GM18861 (cell line): ENCODE data around the gene LYPD3.
"Not testable (repeated sequence)": the region's sequence is repeated elsewhere in the genome, so short reads cannot be mapped to it uniquely, and the experiment has no call there.

Experiments
- ATAC-seq: cut with Tn5 transposase; IDR thresholded peaks from one replicate; pipeline ENCODE4 v1.9.1; 2021; ENCODE audit not compliant: unreplicated experiment

LYPD3 gene

GRCh38 chr19:43462785-43463380, 2.5 kb downstream of the LYPD3 start:
- ATAC-seq: no peak

DNA sequence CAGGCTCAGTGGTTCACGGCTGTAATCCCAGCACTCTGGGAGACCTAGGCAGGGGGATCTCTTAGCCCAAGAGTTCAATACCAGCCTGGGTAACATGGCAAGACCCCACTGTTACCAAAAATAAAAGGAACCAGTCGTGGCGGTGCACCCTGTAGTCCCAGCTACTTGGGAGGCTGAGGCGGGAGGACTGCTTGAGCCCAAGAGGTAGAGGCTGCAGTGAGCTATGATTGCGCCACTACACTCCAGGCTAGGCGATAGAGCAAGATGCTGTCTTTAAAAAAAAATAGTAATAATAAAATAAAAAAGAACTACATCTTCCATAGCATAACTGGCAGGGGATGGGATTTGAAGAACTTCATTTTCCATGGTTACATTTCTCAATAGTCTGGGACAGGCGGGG, 3.0 kb downstream of the LYPD3 start:
- ATAC-seq: no peak

GRCh38 chr19:43461303-43461702, 4.1 kb downstream of the LYPD3 start:
- ATAC-seq: no peak

DNA sequence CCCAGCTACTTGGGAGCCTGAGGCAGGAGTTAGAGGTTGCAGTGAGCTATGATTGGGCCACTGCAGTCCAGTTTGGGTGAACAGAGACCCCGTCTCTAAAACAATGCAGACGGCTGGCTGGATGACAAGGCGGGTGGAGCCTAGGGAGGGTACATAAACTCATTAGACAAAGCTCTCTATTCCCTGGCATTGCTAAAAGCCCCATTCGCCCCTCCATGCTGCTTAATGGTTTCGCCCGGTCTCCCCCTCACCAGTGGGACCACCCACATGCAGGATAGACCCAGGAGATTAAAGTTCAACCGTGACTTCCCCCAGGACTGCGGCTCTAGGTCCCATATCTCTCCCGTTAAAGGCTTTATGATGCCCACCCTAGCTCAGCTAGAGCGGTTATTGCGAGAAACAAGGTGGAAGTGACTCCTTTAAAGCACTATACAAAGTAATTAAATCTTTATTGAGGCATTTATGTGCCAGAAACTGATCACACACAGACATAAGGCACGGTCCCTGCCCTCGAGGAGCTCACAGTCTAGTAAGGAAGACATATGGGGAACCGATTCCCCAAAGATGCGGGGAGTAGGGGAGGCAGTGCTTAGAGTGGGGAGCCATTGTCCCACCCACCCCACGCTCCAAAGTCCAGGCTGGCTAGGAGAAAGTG, 4.9 kb downstream of the LYPD3 start:
- no peak for ATAC-seq

DNA sequence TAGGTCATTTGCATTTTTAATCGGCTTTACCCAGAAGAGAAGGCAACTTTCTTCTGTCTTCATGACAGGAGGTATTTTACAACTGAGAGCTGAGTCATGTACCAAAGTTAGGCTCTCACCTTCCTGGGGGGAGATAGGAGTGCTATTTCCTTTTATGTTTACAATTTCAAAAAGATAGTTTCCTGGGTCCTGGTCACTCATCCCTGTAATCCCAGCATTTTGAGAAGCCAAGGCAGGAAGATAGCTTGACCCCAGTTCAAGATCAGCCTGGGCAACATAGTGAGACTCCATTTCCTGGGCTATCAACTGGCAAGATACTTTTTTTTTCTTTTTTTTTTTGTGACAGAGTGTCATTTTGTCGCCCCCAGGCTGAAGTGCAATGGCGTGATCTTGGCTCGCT, 7.6 kb downstream of the LYPD3 start:
- ATAC-seq: no peak

GRCh38 chr19:43455321-43456113, 9.9 kb downstream of the LYPD3 start:
- ATAC-seq: no peak

DNA sequence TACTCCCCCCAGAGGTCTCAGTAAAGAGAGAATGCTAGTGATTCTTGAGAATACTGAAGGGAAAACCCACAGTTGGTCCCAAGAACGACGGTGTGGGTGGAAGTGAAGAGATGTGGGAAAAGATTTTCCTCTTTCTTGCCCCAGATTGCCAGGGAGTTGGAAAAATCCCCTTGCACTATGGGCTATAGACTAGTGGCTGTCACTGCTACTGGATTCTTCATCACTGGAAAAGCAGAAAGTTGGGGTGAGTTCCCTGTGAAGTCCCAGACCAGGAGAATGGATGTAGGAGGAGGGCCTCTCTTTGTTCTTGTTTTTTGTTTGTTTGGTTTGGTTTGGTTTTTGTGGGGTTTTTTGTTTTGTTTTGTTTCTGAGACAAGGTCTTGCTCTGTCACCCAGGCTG, 11.4 kb downstream of the LYPD3 start:
- ATAC-seq: no peak

- no peak for ATAC-seq
Measured at GRCh38 chr19:43452582-43452981, 12.8 kb downstream of the LYPD3 start.

DNA sequence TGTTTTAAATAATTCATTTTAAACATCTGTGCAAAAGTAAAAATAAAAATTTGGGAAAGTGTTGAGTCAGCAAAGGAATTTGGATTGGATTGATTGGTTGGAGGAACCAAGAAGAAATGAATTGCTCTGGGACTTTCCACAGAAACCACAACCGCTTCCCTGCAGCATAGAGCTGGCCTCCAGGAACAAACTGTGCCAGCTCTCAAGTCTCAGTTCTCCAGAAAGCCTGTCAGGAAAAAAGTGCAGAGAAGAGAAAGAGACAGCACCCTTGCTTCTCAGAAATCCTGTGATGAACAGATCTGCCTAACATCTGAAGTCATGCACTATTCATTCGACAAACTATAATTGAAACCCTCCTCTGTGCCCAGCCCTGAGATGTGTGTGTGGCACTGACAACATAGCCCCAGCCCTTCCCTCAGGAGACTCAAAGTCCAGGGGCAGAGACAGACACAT, 14.8 kb downstream of the LYPD3 start:
- no peak for ATAC-seq

- ATAC-seq: no peak
Measured at GRCh38 chr19:43447655-43448054, 17.8 kb downstream of the LYPD3 start.

GRCh38 chr19:43446746-43447489, 18.5 kb downstream of the LYPD3 start:
- no peak for ATAC-seq

DNA sequence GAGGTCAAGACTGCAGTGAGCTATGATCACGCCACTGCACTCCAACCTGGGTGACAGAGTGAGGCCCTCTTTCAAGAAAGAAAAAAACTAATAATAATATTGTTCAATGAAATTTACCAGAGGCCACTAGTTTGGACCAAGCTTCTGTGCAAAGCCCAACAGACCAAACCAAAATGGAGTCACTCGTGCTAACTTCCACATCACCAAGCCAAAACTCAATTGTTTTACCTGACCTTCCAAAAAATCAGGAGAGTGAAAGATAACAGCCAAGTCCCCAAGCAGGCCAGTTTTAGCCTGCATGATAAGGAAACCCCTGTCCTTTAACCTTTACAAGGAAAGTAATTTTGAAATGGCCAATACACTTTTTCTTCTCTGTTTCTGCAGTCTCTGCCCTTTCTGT, 20.0 kb downstream of the LYPD3 start:
- ATAC-seq: no peak

DNA sequence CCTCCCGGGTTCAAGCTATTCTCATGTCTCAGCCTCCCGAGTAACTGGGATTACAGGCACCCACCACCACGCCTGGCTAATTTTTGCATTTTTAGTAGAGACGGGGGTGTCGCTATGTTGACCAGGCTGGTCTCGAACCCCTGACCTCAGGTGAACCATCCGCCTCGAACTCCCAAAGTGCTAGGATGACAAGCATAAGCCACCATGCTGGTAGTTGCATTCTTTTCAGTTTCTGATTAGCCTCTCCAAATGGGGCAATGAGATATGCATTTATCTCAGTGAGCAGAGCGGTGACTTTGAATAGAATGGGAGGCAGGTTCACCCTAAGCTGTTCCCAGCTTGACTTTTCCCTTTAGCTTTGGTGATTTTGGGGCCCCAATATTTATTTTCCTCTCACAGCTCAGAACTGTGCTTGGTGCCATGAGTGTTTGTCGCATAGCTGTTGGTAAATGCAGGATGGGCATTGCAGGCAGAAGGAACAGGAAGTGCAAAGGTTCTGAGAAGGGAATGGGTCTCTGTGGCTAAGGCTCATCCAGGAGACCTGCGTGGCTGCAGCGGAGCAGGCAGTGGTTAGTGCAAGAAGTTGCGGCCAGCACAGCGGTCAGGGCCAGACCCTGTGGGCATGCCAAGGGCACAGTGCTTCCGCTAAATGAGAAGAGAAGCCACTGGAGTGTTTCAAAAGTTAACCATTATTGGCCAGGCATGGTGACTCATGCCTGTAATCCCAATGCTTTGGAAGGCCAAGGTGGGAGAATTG, 20.7 kb downstream of the LYPD3 start:
- no peak for ATAC-seq

GRCh38 chr19:43444091-43444490, 21.3 kb downstream of the LYPD3 start:
- ATAC-seq: not testable (repeated sequence)

GRCh38 chr19:43441716-43442115, 23.7 kb downstream of the LYPD3 start:
- ATAC-seq: no peak

DNA sequence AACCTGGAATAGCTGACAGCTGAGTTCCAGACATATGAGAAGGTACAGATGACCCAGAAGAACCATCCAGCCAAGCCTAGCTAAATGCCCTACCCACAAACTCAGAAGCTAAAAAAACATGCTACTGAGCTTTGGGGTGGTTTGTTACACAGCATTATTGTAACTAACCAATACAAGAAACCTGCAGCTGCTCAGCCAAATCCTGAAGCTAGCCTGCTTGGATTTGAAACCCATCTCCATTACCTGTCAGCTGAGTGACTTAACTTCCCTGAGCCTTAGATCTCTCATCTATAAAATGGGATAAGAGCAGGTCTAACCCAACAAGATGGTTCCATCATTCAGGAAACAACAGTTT, 25.7 kb downstream of the LYPD3 start:
- ATAC-seq: no peak

- ATAC-seq: no peak
Measured at GRCh38 chr19:43439032-43439708, 26.2 kb downstream of the LYPD3 start.

GRCh38 chr19:43438291-43439031, 26.9 kb downstream of the LYPD3 start:
- ATAC-seq: no peak

DNA sequence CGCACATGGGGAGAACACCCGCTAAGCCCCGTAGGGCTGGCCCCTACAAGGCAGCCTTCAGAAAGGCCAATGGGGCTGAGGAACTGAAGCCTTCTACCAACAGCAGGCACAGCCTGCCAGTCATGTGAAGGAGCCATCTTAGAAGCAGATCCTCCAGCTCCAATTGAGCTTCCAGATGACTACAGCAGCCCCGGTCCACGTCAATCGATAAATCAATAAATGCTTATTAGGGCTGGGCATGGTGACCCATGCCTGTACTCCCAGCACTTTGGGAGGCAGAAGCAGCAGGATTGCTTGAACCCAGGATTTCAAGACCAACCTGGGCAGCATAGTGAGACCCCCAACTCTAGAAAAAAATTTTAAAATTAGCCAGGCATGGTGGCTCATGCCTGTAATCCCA, 27.7 kb downstream of the LYPD3 start:
- ATAC-seq: no peak

- ATAC-seq: not testable (repeated sequence)
Measured at GRCh38 chr19:43437284-43437683, 28.1 kb downstream of the LYPD3 start.
